PC-3 (cell line): ENCODE results near the gene ZNF516.

Experiments
- CTCF ChIP-seq: fragments of 300-600 bp; sonication (generic); conservative IDR thresholded peaks from 2 replicates; pipeline ENCODE4 v1.5.1; 2017; ENCODE audit warnings: antibody characterized with exemption, low read depth, mild to moderate bottlenecking, low read length
- EZH2 ChIP-seq: fragments of 300-600 bp; sonication (generic); IDR thresholded peaks from one replicate; pipeline ENCODE4 v1.6.1; 2017; ENCODE audit warnings: antibody characterized with exemption, mild to moderate bottlenecking, low read length; ENCODE audit not compliant: unreplicated experiment
- EZH2phosphoT487 ChIP-seq: fragments of 300-600 bp; sonication (generic); IDR thresholded peaks from 2 replicates; pipeline ENCODE4 v1.6.1; 2018; ENCODE audit warnings: mild to moderate bottlenecking, antibody characterized with exemption, low read length, borderline replicate concordance

- TF ChIP-seq CTCF: no peak
- no peak for TF ChIP-seq EZH2
- no peak for TF ChIP-seq EZH2phosphoT487
Measured at GRCh38 chr18:76384114-76384790, 110.8 kb downstream of the ZNF516 start.
